Lung (tissue), 12 donors: ENCODE results near the gene MND1. TPM values are rescaled to one million over a fixed set of nuclear protein-coding genes. Genes with fewer than 3 reads are reported as not detected.
A peak's percentile ranks its signal among the peaks of the same experiment; 100 is the strongest.

Source experiments
- ATAC-seq: fragments of 200-7000 bp; cut with Tn5 transposase; one replicate; pipeline ENCODE4 v1.9.1; 2020; ENCODE audit warnings: moderate number of reproducible peaks; ENCODE audit not compliant: insufficient read depth, low FRiP score
- DNase-seq, 3 donors: peaks; one replicate each; pipeline ENCODE4 v3.0.0-alpha.2; 2013 to 2017
- H3K27ac ChIP-seq, 2 donors: one replicate each; pipeline ENCODE4 v1.5.1; 2013; ENCODE audit warnings: mild to moderate bottlenecking in 2 of 2, moderate library complexity in 2 of 2, control low read depth in 1 of 2, inconsistent platforms in 1 of 2, low read depth in 1 of 2, low read length in 1 of 2
- H3K27me3 ChIP-seq, 3 donors: one replicate each; pipeline ENCODE4 v1.5.1; 2013; ENCODE audit warnings: low read length in 2 of 3; ENCODE audit not compliant: control insufficient read depth in 3 of 3, insufficient read depth in 3 of 3
- H3K36me3 ChIP-seq, 4 donors: one replicate each; pipeline ENCODE4 v1.5.1; 2013; ENCODE audit warnings: low read length in 4 of 4, mild to moderate bottlenecking in 1 of 4, moderate library complexity in 1 of 4; ENCODE audit not compliant: control insufficient read depth in 4 of 4, insufficient read depth in 4 of 4
- H3K4me1 ChIP-seq, 5 donors: one replicate each; pipeline ENCODE4 v1.5.1; 2013; ENCODE audit warnings: low read length in 5 of 5, mild to moderate bottlenecking in 2 of 5, moderate library complexity in 1 of 5; ENCODE audit not compliant: control insufficient read depth in 5 of 5, insufficient read depth in 5 of 5
- H3K4me3 ChIP-seq: one replicate; pipeline ENCODE4 v1.5.1; 2013; ENCODE audit warnings: mild to moderate bottlenecking, control low read depth, moderate library complexity
- H3K9ac ChIP-seq, 2 donors: one replicate each; pipeline ENCODE4 v1.5.1; 2013; ENCODE audit warnings: low read length in 2 of 2, control low read depth in 1 of 2; ENCODE audit not compliant: insufficient read depth in 1 of 2
- H3K9me3 ChIP-seq, 4 donors: one replicate each; pipeline ENCODE4 v1.5.1; 2013; ENCODE audit warnings: low read length in 3 of 4, mild to moderate bottlenecking in 1 of 4, moderate library complexity in 1 of 4; ENCODE audit not compliant: control insufficient read depth in 4 of 4, insufficient read depth in 3 of 4
- WGBS, 2 donors: extraction: QIAGEN DNeasy Blood & Tissue Kit; methylation state at CpG; one replicate each; pipeline ENCODE4 v1.1.7; 2013; 5-methylcytosine and 5-hydroxymethylcytosine counted together
- polyA plus RNA-seq, 2 donors: library from polyadenylated mRNA; stranded (reverse); fragments of 200-250 nt; gene quantifications; one replicate each; pipeline ENCODE4 v1.2.1, GENCODE V29; 2013
- total RNA-seq, 2 donors: library from RNA; depleted of rRNA in 1 of 2; stranded (reverse); fragments of >200 nt in 1 of 2; gene quantifications; one replicate each; pipeline ENCODE4 v1.2.1, GENCODE V29; 2014 to 2021
- TF ChIP-seq, protein P1 (sequence below): IDR thresholded peaks from 2 replicates; pipeline ENCODE4 v1.5.1; 2012; ENCODE audit warnings: mild to moderate bottlenecking; ENCODE audit errors: control extremely low read depth, extremely low read depth
- donor health status: control.
- donor health status: control.
- donor health status: Bipolar disorder and iron deficiency.
- donor health status: healthy.
- donor health status: DM: yes; HTN: yes; CAD: no.

MND1 gene
- total and polyA plus RNA-seq, 4 donors: 0.80 to 4.4 (median 1.2) TPM

DNA sequence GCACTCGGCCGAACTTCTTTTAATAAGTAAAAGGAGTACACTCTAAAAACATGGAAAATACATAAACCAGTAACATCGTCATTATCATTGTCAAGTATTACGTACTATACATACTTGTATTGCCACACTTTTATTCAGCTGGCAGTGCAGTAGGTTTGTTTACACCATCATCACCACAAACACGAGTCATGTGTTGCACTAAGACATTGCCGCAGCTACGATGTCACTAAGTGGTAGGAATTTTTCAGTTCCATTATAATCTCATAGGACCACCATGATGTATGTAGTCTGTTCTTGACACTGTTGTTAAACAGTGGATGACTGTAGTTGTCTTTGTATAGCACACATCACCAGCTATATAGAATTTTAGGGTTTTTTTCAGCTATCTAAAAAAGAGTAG lies 73.6 kb downstream of the MND1 start:
- Histone ChIP-seq H3K4me1 (peaks cover 0 to 7% (median 0%) of the 10 kb centered on the region in 5 donors), H3K27me3 (no peaks in the 10 kb centered on the region), H3K4me3 (no peak overlapping the region), H3K27ac (no peak overlapping the region), H3K9ac (no peak overlapping the region), H3K9me3 (no peaks in the 10 kb centered on the region), H3K36me3 (no peaks in the 10 kb centered on the region)
- TF ChIP-seq, protein P1, sequence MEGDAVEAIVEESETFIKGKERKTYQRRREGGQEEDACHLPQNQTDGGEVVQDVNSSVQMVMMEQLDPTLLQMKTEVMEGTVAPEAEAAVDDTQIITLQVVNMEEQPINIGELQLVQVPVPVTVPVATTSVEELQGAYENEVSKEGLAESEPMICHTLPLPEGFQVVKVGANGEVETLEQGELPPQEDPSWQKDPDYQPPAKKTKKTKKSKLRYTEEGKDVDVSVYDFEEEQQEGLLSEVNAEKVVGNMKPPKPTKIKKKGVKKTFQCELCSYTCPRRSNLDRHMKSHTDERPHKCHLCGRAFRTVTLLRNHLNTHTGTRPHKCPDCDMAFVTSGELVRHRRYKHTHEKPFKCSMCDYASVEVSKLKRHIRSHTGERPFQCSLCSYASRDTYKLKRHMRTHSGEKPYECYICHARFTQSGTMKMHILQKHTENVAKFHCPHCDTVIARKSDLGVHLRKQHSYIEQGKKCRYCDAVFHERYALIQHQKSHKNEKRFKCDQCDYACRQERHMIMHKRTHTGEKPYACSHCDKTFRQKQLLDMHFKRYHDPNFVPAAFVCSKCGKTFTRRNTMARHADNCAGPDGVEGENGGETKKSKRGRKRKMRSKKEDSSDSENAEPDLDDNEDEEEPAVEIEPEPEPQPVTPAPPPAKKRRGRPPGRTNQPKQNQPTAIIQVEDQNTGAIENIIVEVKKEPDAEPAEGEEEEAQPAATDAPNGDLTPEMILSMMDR: no peak
- peak in 2 of 3 donors; percentile 51 to 59 for DNase-seq
- ATAC-seq: no peak
- WGBS, 2 donors: 89 to 92% methylated on average over 7 of the region's 7 CpGs

DNA sequence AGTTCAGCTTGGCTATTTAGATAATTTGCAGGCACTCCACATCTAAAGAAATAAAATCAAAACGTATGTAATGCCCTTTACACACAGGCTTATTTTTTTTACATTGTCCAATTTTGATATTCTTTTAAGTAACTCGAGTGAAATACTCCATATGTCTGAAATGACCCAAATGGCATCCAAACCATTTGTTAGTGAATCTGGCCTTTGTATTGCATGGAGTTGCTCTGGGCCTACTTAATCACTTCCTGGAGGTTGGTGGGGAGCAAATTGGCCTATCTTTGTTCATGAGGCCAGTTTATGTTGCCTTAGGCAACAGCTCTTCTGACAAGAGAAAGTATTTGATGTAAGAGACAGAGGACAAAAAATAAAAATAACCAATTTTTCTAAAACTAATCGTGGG lies 74.1 kb downstream of the MND1 start:
- Histone ChIP-seq H3K4me1 (peaks cover 0 to 7% (median 0%) of the 10 kb centered on the region in 5 donors), H3K36me3 (no peaks in the 10 kb centered on the region), H3K9me3 (no peaks in the 10 kb centered on the region), H3K4me3 (no peak overlapping the region), H3K27ac (no peak overlapping the region), H3K27me3 (no peaks in the 10 kb centered on the region), H3K9ac (no peak overlapping the region)
- no peak for ATAC-seq
- 79 to 89% methylated on average over 3 of the region's 3 CpGs for WGBS, 2 donors
- peak in 2 of 3 donors; percentile 69 to 72 for DNase-seq
- TF ChIP-seq, protein P1: no peak

DNA sequence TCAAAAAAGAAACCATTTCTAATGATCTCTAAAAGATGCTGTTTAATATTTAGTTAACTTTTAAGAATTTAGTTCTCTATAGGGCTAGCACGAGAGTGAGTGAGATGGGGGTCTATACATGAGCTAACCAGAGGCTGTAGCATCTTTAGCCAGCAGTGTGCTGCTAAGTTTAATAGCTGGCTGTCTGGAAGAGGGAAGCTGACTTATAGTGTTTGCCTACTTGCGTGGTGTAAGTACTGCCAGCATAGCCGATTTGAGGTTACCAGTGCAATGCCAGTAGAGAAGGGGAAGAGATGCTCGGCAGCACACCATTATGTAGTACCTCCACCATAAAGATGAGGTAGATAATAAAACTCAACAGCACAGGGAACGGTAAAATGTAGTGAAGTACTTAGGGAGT lies 74.5 kb downstream of the MND1 start:
- Histone ChIP-seq H3K4me3 (no peak overlapping the region), H3K27ac (no peak overlapping the region), H3K9me3 (no peaks in the 10 kb centered on the region), H3K4me1 (peaks cover 0 to 7% (median 0%) of the 10 kb centered on the region in 5 donors), H3K27me3 (no peaks in the 10 kb centered on the region), H3K36me3 (no peaks in the 10 kb centered on the region), H3K9ac (no peak overlapping the region)
- DNase-seq (peak in 1 of 3 donors; percentile 14), ATAC-seq (no peak)
- TF ChIP-seq, protein P1: no peak
- 84 to 90% methylated on average over 5 of the region's 5 CpGs for WGBS, 2 donors

DNA sequence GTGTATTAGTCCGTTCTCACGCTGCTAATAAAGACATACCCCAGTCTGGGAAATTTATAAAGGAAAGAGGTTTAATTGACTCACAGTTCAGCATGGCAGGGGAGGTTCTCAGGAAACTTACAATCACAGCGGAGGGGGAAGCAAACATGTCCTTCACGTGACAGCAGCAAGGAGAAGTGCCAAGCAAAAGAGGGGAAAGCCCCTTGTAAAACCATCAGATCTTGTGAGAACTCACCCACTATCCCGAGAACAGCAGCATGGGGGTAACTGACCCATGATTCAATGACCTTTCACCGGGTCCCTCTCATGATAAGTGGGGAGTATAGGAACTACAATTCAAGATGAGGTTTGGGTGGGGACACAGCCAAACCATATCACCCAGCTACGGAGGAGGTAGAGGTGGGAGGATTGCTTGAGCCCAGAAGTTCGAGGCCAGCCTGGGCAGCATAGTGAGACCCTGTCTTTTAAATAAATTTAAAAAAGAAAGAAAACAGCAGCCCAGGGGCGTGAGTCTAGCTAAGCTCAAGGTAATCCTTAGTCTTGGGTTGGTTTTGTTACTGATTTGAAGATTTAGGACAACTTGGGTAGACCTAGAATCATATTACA lies 75.3 kb downstream of the MND1 start:
- no peak for ATAC-seq
- TF ChIP-seq, protein P1: no peak
- Histone ChIP-seq H3K4me1 (peaks cover 0 to 7% (median 0%) of the 10 kb centered on the region in 5 donors), H3K9me3 (no peaks in the 10 kb centered on the region), H3K36me3 (no peaks in the 10 kb centered on the region), H3K27me3 (no peaks in the 10 kb centered on the region), H3K4me3 (no peak overlapping the region), H3K27ac (no peak overlapping the region), H3K9ac (no peak overlapping the region)
- WGBS, 2 donors: 75% methylated on average over 9 of the region's 9 CpGs
- DNase-seq: no peak
